SKM-1 treated with dmso at 0.1 percent for 144 hours (cell line): Measurements from ENCODE around the gene SUCLG2.

Source experiments
- DNase-seq: peaks from one replicate; lab custom pipeline; 2025; ENCODE audit not compliant: unreplicated experiment; lab: John Stamatoyannopoulos, UW

Gene SUCLG2

DNA sequence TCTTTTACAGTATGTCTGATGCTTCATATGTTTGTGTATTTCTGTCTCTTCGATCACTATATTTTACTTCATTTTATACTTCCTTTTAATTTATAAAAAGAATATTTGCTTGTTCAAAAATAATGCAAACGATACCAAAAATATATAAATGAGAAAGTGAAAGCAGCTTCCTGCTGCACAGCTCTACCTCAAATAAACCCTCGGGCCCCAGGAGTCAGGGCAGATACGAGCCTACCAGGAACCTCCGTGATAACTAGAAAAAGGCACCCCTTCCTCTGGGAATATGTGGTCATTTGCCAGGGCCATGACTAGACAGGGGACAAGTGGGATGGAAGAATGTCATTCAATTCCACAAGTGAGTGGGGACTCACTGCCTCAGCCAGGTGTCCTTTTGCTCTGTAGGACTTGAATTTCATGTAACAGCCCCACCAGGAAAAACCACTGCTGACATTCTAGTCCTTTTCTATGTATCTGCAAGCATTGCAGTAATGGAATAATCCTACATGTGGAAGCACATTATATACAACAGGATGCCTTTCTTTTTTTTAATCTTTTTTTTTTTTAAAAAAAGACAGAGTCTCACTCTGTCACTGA lies 133.3 kb downstream of the SUCLG2 start:
- no peak for DNase-seq

GRCh38 chr3:67518236-67518635 lies 136.2 kb downstream of the SUCLG2 start:
- DNase-seq, result no peak

GRCh38 chr3:67517781-67518180 lies 136.6 kb downstream of the SUCLG2 start:
- no peak for DNase-seq

- DNase-seq, result no peak
These were observed 137.9 kb downstream of the SUCLG2 start for GRCh38 chr3:67516496-67516895.

- DNase-seq, result no peak
These were observed 138.6 kb downstream of the SUCLG2 start for GRCh38 chr3:67515778-67516177.

- DNase-seq, result no peak
These were observed 144.8 kb downstream of the SUCLG2 start for GRCh38 chr3:67509471-67510075.

DNA sequence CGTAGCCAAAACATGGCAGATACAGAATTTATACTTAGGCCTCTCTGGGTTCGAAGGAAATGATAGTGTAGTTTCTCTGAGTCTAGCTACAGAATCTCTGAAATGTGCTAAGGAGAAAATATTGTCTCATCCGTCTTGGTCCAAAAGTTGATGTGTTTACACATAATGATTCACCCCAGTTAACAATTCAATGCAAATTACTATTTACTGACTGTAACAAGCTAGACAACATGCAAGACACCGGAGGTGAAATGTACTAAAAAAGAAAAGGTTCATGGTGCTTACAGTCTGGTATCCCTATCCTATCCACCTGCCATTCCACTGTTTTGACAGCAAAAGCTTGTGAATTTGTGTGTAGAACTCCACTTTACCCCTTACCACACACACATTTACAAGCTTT lies 146.8 kb downstream of the SUCLG2 start:
- DNase-seq, result no peak

GRCh38 chr3:67500709-67501108 lies 153.7 kb downstream of the SUCLG2 start:
- DNase-seq, result no peak

DNA sequence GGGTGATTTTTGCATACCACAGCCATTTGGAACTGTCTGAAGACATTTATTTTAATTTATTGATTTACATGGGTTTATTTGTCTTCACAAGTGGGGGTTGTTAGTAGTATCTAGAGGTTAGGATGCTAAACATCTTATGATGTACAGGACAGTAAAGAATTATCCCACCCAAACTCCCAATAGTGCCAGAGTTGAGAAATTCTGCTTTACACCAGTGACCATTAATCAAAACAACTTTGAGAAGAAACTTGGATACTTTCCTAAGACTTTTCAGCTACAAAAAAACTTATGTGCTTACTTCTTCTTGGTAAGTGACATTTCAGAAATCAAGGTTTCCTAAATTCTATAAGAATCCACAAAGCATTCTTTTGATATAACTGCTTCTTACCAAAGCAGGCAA lies 156.7 kb downstream of the SUCLG2 start:
- no peak for DNase-seq

- DNase-seq, result no peak
These were observed 158.7 kb downstream of the SUCLG2 start for GRCh38 chr3:67495751-67496150.

DNA sequence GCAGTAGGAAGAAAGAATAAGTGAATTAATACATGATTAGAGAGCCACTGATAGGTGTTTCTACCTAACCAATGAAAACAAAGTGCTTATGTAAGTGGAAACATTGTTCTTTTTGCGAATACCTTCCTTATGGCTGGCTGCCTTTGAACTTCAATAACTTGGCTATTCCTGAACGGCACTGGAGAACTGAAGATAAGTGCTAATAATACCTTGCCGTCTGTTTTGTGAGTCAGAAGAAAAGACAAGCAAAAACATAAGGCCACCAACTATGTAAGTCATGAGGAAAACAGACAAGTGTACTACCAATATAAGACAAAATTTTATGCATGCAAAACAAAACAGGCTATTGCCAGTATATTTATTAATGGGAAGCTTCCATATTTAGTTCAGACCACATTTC lies 160.6 kb downstream of the SUCLG2 start:
- no peak for DNase-seq

- DNase-seq, result no peak
These were observed 163.8 kb downstream of the SUCLG2 start for GRCh38 chr3:67490658-67491057.

- DNase-seq, result no peak
These were observed 164.6 kb downstream of the SUCLG2 start for GRCh38 chr3:67489816-67490215.

DNA sequence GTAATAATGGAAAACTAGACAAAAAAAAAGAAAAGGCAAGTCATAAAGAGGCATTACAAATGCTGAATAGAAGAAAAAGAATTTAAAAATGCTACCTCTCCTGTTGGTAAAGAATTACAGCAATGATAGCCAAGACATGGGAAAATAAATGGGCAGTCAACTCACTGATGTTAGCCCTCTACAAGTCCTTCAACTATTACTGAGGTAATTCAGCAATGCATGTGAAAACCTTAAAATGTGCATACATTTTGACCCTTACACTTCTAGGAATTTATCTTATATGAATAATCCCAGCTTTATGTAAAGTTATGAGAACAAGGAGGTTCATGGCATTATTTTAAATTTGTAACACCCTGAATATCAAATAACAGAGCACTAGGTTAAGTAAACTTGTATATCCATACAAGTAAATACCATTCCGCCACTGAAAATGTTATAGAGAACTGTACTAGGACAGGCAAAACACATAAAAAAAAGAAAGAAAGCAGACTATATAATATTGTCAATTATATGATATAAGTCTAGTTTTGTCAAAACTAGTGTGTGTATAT lies 166.8 kb downstream of the SUCLG2 start:
- DNase-seq, result no peak

DNA sequence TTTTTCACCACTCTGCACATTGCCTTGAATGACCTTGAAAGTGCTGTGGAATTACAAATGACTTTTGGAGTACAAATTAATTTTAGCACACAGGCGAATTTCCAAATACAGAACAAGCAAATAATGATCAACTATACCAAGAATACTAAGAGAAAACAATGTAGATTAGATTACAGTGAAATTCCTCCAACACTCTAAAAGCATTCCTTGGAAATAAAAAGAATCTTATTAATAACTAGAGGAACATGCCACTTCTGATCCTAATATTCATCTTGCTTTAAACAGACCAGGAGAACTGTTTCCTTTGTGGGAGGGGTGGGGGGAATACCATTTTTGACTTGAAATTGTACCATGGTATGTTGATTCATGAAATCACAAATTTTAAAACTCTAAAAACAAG lies 167.5 kb downstream of the SUCLG2 start:
- no peak for DNase-seq

- no peak for DNase-seq
These were observed 170.3 kb downstream of the SUCLG2 start for GRCh38 chr3:67484085-67484484.

GRCh38 chr3:67481126-67481525 lies 173.3 kb downstream of the SUCLG2 start:
- no peak for DNase-seq

DNA sequence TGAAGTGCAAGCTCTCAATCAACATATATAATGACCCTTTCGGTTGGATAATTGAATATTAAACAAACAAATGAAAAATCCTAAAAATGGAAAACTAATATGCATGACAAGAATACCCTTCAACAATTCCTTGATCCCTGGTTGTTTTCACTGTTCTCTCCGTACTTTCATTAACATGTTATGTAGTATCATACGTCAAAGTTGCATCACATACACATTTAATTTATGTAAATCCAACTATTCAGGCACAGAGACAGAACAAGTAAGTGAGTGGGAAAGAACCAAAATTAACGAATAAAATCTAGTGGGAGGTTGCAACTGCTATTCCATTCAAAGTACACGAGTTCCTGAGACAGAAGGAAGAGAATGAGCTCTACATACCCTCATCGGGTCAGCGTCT lies 176.0 kb downstream of the SUCLG2 start:
- no peak for DNase-seq

GRCh38 chr3:67474311-67474710 lies 180.1 kb downstream of the SUCLG2 start:
- no peak for DNase-seq

DNA sequence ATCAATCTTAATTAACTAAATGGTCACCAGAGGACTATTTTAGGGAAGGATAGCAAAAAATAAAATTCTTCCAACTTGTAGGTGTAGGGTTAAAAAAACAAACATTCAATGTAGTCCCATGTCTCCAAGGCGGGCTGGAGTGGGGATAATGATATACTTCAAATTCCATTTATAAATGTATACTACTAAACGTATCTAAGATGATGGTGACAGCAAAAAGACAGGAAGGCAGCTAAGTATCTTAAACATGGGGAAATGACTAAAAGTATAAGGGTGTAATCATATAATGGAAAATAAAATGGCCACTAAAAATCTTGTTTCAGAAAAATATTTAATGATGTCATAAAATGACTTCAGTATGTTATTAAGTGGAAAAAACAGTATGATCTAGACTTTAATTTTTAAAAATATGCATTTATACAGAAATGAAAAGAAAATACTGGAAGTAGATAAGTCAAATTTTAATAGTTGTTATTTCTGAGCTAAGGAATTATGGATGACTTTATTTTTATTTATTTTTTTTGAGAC lies 181.7 kb downstream of the SUCLG2 start:
- no peak for DNase-seq

DNA sequence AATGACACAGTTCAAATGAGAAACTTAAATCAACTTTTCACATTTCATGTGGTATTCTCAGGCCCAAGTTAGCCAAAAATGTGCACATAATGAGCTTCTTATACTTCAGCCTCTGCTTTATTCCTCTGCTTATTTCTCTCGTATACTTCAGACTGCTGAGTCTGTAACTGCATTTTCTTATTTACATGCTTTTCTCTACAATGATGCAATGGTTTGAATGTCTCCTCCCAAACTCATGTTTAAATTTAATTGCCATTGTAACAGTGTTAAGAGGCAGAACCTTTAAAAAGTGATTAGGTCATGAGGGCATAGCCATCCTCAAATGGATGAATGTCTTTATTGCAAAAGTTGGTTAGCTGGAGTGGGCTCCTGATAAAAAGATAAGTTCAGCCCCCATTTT lies 184.2 kb downstream of the SUCLG2 start:
- no peak for DNase-seq

DNA sequence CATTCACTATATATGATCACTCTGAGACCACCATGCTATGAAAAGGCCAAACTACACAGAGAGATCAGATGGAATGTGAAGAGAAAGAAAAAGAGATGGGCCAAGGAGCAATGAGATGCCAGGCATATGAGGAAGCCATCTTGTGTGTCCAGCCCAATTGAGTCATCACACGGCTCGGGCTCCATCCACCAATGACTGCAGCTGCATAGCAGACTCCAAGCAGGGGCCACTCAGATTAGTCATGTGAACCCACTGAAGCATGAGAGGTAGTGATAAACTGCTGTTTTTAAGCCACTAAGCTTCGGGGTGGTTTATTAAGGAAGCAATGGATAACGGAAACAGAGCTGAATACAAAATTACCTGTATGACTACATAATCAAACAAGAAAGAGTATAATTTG lies 185.9 kb downstream of the SUCLG2 start:
- DNase-seq, result no peak

DNA sequence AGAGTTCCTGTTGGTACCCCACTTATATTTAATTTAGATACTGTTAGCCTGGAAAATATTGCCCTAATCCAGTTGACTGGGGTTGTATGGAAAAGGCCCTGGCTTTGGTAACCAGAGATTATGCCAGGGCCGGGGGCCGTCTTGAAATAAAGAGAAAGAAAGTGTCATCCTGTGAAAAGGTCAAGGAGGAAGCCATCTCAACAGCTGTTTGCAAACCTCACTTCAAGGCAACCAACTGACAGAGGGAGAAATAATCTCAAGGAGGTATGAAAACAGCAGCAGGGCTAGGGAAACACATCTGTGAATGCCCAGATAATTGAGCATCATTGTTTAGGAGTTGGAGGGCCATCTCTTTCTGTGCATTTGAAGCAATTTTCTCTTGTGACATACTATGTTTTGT lies 190.8 kb downstream of the SUCLG2 start:
- no peak for DNase-seq
